ENCODE results near the gene TAF5L.
"Not testable (repeated sequence)": the region's sequence is repeated elsewhere in the genome, so short reads cannot be mapped to it uniquely, and the experiment has no call there.

Gene TAF5L

DNA sequence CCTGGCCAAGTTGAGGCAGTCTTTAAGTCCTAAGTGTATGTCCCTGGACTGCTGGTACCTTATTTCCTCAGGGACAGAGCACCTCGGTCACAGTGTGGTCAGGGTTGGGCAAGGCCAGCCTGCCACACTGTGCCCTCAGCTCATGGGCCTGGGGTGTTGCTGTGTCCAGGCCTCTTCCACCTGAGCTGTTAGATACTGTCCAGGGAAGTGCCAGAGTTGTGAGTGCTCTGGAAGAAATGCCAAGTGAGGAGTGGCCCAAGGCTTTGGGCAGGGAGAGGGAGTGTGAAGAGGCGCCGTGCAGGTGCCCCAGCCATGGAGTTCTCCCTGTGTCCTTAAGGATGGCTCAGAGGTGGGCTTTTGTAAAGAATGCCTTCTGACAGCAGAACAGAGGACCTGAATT lies 15.4 kb upstream of the TAF5L start:
- no peak for DNase-seq

GRCh38 chr1:229640455-229640854 lies 14.5 kb upstream of the TAF5L start:
- DNase-seq: no peak

GRCh38 chr1:229637746-229638145 lies 11.8 kb upstream of the TAF5L start:
- DNase-seq: no peak

- DNase-seq: no peak
These were observed 10.1 kb upstream of the TAF5L start for GRCh38 chr1:229636042-229636441.

DNA sequence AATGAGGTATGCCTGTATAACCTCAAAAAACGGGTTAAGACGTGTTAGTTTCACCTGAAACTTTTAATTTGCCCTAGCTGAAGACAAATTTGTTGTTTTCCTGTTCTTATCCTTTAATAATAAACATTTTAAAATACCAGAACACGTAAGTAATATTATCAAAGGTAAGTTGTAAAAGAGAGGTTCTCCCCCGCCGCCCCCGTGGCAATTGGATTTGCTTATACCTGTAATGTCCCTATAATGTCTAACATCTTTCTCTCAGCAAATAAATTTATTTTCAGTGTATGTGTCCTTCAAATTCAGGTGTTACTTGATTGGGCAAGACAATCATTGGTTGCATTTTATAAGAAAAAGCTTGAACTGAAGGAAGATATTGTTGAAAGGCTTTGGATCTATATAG lies 6.0 kb upstream of the TAF5L start:
- no peak for DNase-seq

DNA sequence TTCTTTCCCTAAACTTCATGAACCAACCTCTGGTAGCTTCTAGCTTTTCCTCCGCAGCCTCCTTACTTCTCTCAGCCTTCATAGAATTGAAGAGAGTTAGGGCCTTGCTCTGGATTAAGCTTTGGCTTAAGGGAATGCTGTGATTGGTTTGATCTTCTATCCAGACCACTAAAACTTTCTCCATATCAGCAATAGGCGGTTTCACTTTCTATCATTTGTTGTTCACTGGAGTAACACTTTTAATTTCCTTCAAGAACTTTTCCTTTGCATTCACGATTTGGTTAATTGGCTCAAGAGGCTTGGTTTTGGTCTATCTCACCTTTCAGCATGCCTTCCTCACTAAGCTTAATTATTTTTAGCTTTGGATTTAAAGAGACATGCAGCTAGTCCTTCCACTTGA lies 5.2 kb upstream of the TAF5L start:
- no peak for DNase-seq

- no peak for DNase-seq
These were observed 3.3 kb upstream of the TAF5L start for GRCh38 chr1:229629261-229629660.

GRCh38 chr1:229627003-229627402 lies 1.1 kb upstream of the TAF5L start:
- no peak for DNase-seq

GRCh38 chr1:229625071-229625914 lies 629 bp downstream of the TAF5L start:
- DNase-seq: peak; percentile 52

DNA sequence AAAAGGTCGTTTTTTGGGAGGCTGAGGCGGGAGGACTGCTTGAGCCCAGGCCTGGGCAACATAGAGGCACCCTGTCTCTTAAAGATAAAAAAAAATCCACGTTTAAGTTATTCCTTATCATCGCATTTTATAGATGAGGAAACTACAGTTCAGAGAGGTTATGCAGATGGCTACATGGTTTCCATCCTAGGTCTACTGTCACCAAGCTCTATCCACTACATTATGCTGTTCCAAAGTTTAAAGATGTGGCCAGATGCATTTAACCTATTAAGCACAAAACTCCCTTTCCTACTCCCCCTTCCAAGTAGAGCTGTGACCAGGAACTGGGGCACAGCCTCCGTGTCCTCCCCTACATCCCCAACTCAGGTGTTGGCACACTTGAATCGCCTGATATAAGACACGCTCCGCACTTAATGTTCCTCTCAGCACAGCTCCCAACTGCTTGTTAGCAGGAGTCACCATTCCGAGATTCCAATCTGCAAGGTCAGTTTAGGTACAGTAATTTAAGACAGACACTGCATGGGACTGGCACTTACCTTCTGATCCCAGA lies 1.3 kb downstream of the TAF5L start:
- no peak for DNase-seq

DNA sequence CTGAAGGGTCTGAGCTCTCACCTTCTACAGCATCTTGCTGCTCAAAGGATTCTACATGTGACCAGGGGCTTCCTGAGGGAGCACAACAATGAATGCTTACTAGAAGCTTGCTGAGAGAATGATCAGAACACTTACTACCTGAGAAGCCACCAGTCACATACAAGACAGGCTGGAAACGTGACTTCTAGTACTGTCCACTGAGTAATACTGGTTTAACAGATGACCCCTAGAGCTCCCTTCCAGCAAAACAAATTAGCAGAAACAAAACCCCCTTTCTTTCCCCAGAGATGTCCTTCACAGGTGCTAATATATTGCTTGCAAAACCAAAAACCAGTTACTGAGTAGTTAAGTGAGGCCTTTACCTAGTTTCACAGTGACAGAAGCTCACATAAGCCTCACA lies 2.1 kb downstream of the TAF5L start:
- DNase-seq: no peak

DNA sequence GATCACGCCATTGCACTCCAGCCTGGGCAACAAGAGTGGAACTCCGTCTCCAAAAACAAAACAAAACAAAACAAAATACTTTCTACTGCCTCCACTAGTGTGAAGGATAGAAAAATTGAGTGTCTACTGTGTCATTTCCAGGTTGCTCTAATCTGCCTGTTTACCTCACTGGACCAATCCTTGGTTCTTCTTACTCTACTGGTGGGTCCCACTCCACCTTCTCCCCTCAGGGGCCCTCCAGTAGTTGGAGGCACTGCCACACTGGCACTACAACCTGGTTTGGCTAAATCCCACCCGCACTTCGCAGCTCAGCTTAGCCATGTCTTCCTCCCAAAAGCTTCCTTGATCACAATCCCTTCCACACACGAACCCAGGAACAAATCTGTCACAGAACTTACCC lies 2.7 kb downstream of the TAF5L start:
- DNase-seq: no peak

DNA sequence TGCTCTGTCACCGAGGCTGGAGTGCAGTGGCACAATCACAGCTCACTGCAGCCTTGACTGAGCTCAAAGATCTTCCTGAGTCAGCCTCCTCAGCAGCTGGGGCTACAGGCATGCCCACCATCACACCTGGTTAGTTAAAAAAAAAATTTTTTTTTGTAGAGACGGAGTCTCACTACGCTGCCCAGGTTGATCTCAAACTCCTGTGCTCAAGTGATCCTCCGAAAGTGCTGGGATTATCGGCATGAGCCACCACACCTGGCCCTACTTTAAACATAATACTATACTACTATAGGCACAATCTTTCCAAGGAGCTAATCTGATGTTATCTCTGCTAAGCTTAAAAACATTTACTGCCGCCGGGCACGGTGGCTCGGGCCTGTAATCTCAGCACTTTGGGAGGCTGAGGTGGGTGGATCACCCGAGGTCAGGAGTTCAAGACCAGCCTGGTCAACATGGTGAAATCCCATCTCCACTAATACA lies 3.2 kb downstream of the TAF5L start:
- not testable (repeated sequence) for DNase-seq

GRCh38 chr1:229621663-229622062 lies 4.3 kb downstream of the TAF5L start:
- no peak for DNase-seq

- DNase-seq: no peak
These were observed 5.0 kb downstream of the TAF5L start for GRCh38 chr1:229620876-229621275.

DNA sequence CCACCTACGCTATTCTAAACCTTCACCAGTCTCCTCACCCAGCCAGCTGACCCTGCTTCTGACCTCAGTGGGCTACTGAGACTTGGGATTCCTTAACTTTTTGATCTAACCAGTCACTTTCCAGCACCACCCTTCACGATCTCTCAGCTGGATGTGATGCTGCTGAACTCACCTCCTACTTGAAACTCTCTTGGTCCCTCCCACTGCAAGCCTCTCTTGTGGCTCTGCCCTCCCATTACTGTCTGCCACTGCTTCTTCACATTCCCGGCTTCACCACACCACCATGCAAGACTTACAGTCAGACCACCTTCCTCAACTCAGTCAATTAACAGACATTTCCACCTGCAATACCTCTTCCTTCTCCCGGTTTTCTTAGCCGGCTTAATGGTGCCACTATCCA lies 6.3 kb downstream of the TAF5L start:
- DNase-seq: no peak

DNA sequence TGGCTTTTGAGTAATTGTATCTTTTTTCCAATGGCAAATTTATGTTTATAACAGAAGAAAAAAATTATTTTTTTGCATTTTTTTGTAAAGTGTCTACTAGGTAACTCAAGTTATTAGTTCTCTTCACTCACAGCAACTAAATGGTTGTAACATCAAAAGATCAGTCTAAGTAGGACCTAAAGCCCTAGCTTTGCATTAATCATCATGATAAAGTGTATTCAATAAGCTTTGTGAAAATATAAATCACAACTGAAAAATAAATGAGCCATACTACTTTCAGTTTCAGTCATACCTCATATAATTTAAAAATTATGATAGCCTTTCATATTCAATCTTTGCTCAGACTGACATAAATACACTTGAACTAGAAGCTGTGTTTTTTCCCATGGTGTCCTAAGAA lies 6.9 kb downstream of the TAF5L start:
- no peak for DNase-seq

DNA sequence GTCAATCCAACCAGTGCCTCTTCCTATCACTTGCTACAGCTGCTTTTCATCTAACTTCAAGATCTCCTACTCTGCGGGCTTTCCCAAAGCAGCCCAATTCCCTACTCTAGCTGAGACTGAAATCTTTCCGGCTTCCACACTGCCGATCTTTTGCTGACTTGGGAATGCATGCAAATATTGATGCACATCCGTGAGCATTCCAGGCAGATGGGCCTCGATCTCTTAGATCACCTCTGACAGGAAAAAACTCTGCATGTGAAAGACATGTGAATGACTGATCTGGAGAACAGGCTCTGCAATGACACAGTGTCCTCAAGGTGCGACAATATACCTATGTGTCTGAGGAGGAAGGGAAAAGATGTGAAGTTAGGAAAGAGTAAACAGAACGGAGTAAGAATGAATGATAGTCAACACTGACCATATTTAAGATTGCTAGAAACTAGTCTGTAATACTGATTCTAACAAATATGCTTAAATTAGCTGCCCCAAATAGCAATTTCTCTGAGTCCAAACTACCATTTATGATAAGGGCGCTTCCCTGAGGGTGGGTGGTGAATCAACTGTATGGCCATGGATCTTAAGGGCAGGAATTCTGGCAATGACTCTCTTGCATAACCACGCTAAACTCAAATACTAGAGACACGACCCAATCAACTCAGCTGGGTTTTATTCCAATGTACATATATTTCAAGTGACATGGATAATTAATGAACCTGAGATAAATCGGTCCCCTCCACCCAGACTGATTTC lies 8.4 kb downstream of the TAF5L start:
- DNase-seq: no peak

GRCh38 chr1:229614701-229615100 lies 11.2 kb downstream of the TAF5L start:
- no peak for DNase-seq

- DNase-seq: no peak
These were observed 12.0 kb downstream of the TAF5L start for GRCh38 chr1:229613938-229614337.

GRCh38 chr1:229608590-229608989 lies 17.3 kb downstream of the TAF5L start:
- no peak for DNase-seq

DNA sequence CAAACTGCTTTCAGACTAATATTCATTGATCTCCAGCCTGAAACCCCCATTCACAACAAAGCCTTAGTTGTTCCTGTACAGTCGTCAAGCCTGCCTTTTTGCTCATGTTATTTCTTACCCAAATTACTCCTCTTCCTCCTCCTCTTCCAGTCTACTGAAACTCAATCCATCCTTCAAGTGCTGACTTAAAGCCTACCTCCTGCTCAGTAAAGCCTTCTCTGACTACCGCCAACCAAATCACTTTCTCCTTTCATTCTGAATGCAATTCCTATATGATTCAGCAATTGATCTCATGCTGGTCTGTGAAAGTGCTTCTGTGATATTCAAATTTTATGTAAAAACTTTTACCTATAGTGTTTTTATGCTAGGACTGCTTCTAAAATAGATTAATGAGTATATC lies 18.6 kb downstream of the TAF5L start:
- no peak for DNase-seq

- DNase-seq: no peak
These were observed 22.4 kb downstream of the TAF5L start for GRCh38 chr1:229603371-229604005.

DNA sequence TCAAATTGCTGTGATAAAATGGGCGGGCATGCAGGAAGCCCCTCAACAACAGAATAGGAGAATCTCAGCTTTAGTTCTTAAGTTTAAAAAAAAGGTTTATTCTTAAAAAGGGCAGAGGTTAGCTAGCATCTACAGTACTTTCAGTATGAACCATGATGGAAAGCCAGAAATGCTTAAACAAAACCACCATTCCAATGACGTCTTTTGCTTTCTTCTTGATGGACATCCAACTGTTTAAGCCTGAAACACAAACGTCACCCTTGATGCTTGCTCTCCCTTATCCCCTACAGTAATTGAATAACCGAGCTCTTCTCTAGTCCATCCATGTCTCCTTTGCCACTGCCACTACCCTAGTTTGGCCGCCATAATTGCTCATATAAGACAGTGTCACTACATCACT lies 25.7 kb downstream of the TAF5L start:
- DNase-seq: no peak

All from NCI-H510A (cell line).